Measurements from ENCODE around the gene SORBS1. TPM values are rescaled to one million over a fixed set of nuclear protein-coding genes. Genes with fewer than 3 reads are reported as not detected.
A peak's percentile ranks its signal among the peaks of the same experiment; 100 is the strongest.

SORBS1 gene
- total and polyA plus RNA-seq, 2 donors (not counting 1 experiment from before 2014, with no cell fraction given), result 0.21 to 1.5 TPM

DNA sequence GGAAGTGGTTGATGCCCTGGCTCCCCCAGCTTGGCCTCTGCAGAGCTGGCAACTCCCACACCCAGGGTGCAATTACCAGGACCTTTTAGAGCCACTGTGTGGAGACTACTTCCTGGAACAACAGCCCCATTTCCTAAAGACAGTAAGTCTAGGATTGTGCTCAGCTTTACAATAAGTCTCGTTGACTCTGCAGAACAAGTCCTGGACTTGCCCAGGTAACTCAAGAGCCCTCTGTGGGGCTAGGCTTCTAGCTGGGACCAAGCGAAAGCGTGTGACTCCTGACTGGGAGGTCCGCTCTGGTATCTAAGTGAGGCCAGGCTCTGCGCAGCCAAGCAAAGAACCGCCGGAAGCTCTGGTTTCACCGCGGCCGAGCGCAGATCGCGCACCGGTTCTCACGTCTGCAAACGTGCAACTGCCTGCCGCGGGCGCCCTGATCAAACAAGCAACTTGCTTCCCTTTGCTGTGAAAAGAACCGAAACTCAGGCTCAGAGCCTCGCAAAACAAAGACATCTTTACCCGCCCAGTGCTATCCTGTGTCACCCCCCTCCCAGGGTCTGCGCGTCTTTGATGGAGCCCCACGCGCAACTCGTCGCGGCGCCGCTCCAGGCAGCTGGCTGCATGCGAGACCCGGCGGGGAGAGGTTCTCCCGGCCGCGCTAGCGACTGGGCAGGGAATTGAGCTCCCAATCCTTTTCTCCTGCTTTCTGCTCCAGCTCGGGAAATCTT is 266.0 kb downstream of the SORBS1 start:
- ATAC-seq (ENCODE audit: low read depth), result peak; percentile 67
- H3K4me1 Mint-ChIP-seq, result peaks cover 66% of the 10 kb centered on the region

More for the DNA sequence above, 266.0 kb downstream of the SORBS1 start:
- CTCF ChIA-PET, result interaction anchor here (0.5 to 3.4 kb wide), 8 partner anchors 13 to 68 kb away, joined by 3 to 60 read pairs (median 6); no protein-coding TSS in a partner anchor
- H3K79me2 ChIP-seq (ENCODE audit: control insufficient read depth, insufficient read depth, low read length), result peaks cover 30% of the 10 kb centered on the region
- intact Hi-C loops (cut with micrococcal nuclease), result loop anchor here (1.0 to 10.0 kb wide), 5 partner anchors 16 to 450 kb away; no protein-coding TSS in a partner anchor
- H3K9me3 ChIP-seq (ENCODE audit: control extremely low read depth in 1 of 3, control insufficient read depth in 2 of 3, insufficient read depth in 1 of 3, low read length in 2 of 3), result no peaks in the 10 kb centered on the region
- H3K9ac ChIP-seq (ENCODE audit: low read length), result peak overlapping the region; percentile 68
- peak overlapping the region in 4 of 5 experiments; percentile 34 to 63 (median 47) for H3K4me3 ChIP-seq (ENCODE audit: control extremely low read depth in 1 of 5, extremely low read depth in 1 of 5, insufficient read depth in 1 of 5, low read depth in 2 of 5, low read length in 4 of 5)
- H4K20me1 ChIP-seq (ENCODE audit: control insufficient read depth, insufficient read depth, low read length, poor library complexity, severe bottlenecking), result peaks cover 2% of the 10 kb centered on the region
- Mint-ChIP-seq H3K9me3 (ENCODE audit: insufficient read depth) (no peaks in the 10 kb centered on the region), H3K27me3 (no peaks in the 10 kb centered on the region), H3K4me3 (peak overlapping the region; percentile 83), H3K27ac (peak overlapping the region; percentile 98)
- H2AFZ ChIP-seq (ENCODE audit: insufficient read depth, low read depth, low read length, poor library complexity, severe bottlenecking), result peak overlapping the region; percentile 90
- TF ChIP-seq, protein P1, sequence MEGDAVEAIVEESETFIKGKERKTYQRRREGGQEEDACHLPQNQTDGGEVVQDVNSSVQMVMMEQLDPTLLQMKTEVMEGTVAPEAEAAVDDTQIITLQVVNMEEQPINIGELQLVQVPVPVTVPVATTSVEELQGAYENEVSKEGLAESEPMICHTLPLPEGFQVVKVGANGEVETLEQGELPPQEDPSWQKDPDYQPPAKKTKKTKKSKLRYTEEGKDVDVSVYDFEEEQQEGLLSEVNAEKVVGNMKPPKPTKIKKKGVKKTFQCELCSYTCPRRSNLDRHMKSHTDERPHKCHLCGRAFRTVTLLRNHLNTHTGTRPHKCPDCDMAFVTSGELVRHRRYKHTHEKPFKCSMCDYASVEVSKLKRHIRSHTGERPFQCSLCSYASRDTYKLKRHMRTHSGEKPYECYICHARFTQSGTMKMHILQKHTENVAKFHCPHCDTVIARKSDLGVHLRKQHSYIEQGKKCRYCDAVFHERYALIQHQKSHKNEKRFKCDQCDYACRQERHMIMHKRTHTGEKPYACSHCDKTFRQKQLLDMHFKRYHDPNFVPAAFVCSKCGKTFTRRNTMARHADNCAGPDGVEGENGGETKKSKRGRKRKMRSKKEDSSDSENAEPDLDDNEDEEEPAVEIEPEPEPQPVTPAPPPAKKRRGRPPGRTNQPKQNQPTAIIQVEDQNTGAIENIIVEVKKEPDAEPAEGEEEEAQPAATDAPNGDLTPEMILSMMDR (IDR thresholded peaks at IDR 0.05), result no peak
- TF ChIP-seq EZH2 (IDR thresholded peaks at IDR 0.05; ENCODE audit: borderline replicate concordance, insufficient read depth, low read depth, low read length, poor library complexity, severe bottlenecking), result no peak
- WGBS (ENCODE audit: insufficient coverage), result 9% methylated on average over 39 of the region's 39 CpGs
- H3K27ac ChIP-seq (ENCODE audit: low read length in 2 of 2), result peak overlapping the region; percentile 89 to 93
- no peaks in the 10 kb centered on the region for H3K36me3 ChIP-seq (replicated peaks in 1 of 2; ENCODE audit: control extremely low read depth in 1 of 2, control insufficient read depth in 1 of 2, extremely low read depth in 1 of 2, insufficient read depth in 2 of 2, low read length in 1 of 2)
- H3K27me3 ChIP-seq (replicated peaks in 1 of 4; ENCODE audit: control extremely low read depth in 1 of 4, control insufficient read depth in 3 of 4, insufficient read depth in 4 of 4, low read length in 3 of 4), result no peaks in the 10 kb centered on the region
- H3K4me1 ChIP-seq (ENCODE audit: control insufficient read depth in 2 of 2, insufficient read depth in 2 of 2, low read length in 2 of 2), result peaks cover 67 to 70% of the 10 kb centered on the region in 2 donors
- peak overlapping the region; percentile 93 for H3K4me2 ChIP-seq (replicated peaks; ENCODE audit: low read depth, low read length, poor library complexity, severe bottlenecking)
- DNase-seq, result peak; percentile 95
- POLR2A ChIA-PET, result interaction anchor here (0.7 to 1.5 kb wide), 4 partner anchors 26 to 67 kb away, joined by 3 to 14 read pairs (median 3); no protein-coding TSS in a partner anchor
